Suprapubic skin (tissue), 4 donors: Measurements from ENCODE around the gene MAD1L1.
"Not testable (repeated sequence)": the region's sequence is repeated elsewhere in the genome, so short reads cannot be mapped to it uniquely, and the experiment has no call there.

Source experiments
- CTCF ChIP-seq, 2 donors: fragments of 200-600 bp in 1 of 2; fragments of 450-650 bp in 1 of 2; sonication (generic) in 1 of 2; IDR thresholded peaks; one replicate each; pipeline ENCODE4 v1.5.1; 2016 to 2019; ENCODE audit warnings: antibody characterized with exemption in 2 of 2, mild to moderate bottlenecking in 1 of 2, moderate library complexity in 1 of 2
- POLR2A ChIP-seq, 2 donors: fragments of 450-650 bp; IDR thresholded peaks; one replicate each; pipeline ENCODE4 v1.6.1; 2017; ENCODE audit warnings: antibody characterized with exemption in 2 of 2, mild to moderate bottlenecking in 2 of 2, moderate library complexity in 2 of 2
- POLR2AphosphoS5 ChIP-seq, 3 donors: sonication (generic); formaldehyde crosslinking; IDR thresholded peaks; one replicate each; pipeline ENCODE4 v1.6.1; 2017; ENCODE audit warnings: antibody characterized with exemption in 3 of 3

DNA sequence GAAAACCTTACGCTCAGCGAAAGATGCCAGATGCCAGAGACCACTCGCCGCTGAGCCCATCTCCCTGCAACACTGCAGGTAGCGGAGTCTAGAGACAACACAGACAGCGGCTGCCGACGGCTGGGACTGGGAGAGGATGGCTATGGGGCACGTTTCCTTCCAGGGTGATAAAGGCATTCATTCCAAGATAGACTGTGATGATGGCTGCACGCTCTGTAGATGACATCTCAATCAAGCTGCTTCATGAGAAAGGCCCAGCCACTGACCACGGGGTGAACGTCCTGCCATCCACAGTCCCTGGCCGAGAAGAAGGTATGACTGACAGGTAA lies 394.2 kb downstream of the MAD1L1 start:
- TF ChIP-seq CTCF, POLR2A, POLR2AphosphoS5 (IDR thresholded peaks at IDR 0.05): not testable (repeated sequence)
